Stimulated activated CD4-positive, alpha-beta T cell treated with anti-CD3 and anti-CD28 coated beads, Interleukin-2, amount 100 ng/mL, for 48 hours (primary cell): ENCODE results near the gene MT1H.
"Not testable (repeated sequence)": the region's sequence is repeated elsewhere in the genome, so short reads cannot be mapped to it uniquely, and the experiment has no call there.

ENCODE experiments used
- DNase-seq, 2 donors: peaks; one replicate each; pipeline ENCODE4 v3.0.0-alpha.2; 2020

Gene MT1H

GRCh38 chr16:56665286-56666261 is 4.0 kb upstream of the MT1H start:
- DNase-seq: not testable (repeated sequence)

- peak in 1 of 2 donors; percentile 30 for DNase-seq
Observed at GRCh38 chr16:56667581-56668571, 1.7 kb upstream of the MT1H start, which contains the start of gene MT1G. TSS of gene MT1G (minus strand) at chr16:56668065. CDS start at chr16:56667993, 72 bp downstream.

- no peak for DNase-seq
Observed at GRCh38 chr16:56669840-56670619, 416 bp downstream of the MT1H start.

- DNase-seq: no peak
Observed at GRCh38 chr16:56670620-56670934, 963 bp downstream of the MT1H start.

GRCh38 chr16:56671691-56672090 is 2.1 kb downstream of the MT1H start:
- DNase-seq: not testable (repeated sequence)

GRCh38 chr16:56672171-56672570 is 2.6 kb downstream of the MT1H start:
- not testable (repeated sequence) for DNase-seq

GRCh38 chr16:56672761-56673536 is 3.3 kb downstream of the MT1H start:
- DNase-seq: no peak

GRCh38 chr16:56673921-56674320 is 4.3 kb downstream of the MT1H start:
- DNase-seq: no peak

- not testable (repeated sequence) for DNase-seq
Observed at GRCh38 chr16:56674570-56674969, 5.0 kb downstream of the MT1H start.

GRCh38 chr16:56675685-56676210 is 6.1 kb downstream of the MT1H start:
- DNase-seq: peak in 1 of 2 donors; percentile 49

GRCh38 chr16:56677474-56677873 is 7.9 kb downstream of the MT1H start:
- no peak for DNase-seq

- DNase-seq: no peak
Observed at GRCh38 chr16:56679078-56679730, 9.6 kb downstream of the MT1H start.

- DNase-seq: no peak
Observed at GRCh38 chr16:56679818-56680217, 10.2 kb downstream of the MT1H start.

- DNase-seq: peak; percentile 84 to 87
Observed at GRCh38 chr16:56681939-56682702, 12.5 kb downstream of the MT1H start, which contains the start of gene MT1X. TSS of gene MT1X (plus strand) at chr16:56682470. CDS start at chr16:56682541, 71 bp downstream.

GRCh38 chr16:56682703-56683397 is 13.2 kb downstream of the MT1H start:
- no peak for DNase-seq

GRCh38 chr16:56683424-56684172 is 14.0 kb downstream of the MT1H start:
- DNase-seq: no peak

GRCh38 chr16:56684256-56684925 is 14.8 kb downstream of the MT1H start:
- no peak for DNase-seq
